ENCODE data around the gene ANAPC7. TPM values are rescaled to one million over a fixed set of nuclear protein-coding genes. Genes with fewer than 3 reads are reported as not detected.
"Not testable (repeated sequence)": the region's sequence is repeated elsewhere in the genome, so short reads cannot be mapped to it uniquely, and the experiment has no call there.

The ANAPC7 gene
- polyA plus RNA-seq, 4 donors: 66.5 to 85.4 (median 69.9) TPM

DNA sequence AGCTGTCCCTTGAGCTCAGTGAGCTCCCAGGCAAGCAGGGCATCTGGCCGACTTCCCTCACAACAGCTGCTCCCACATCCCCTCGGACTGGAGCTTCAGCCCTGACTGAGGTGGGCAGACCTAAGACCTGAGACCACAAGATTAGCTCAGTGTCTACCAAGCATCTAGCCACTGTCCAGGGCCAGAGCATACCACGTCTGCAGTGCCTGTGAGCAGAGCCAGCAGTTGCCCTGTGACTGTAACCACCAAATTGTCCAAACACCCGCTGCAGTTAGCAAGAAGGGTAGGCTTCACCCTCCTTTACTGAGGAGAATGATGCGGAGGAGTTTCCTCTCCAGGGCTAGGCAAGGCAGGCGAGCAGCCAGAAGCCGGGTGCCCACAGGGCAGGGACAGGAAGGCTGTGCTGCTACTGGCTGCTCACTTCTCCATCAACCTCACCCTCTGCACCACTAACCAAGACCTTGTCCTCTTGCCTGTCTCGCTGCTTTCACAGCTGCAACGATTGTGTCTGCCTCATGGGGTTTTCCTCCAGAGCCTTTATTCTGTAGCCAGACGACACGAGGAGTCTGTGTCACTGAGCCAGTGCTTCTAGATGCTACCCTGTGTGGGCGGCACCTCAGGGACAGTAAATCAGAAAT, 53.9 kb downstream of the ANAPC7 start:
- DNase-seq (ENCODE audit: low read depth in 4 of 4, low spot score in 3 of 4): no peak

DNA sequence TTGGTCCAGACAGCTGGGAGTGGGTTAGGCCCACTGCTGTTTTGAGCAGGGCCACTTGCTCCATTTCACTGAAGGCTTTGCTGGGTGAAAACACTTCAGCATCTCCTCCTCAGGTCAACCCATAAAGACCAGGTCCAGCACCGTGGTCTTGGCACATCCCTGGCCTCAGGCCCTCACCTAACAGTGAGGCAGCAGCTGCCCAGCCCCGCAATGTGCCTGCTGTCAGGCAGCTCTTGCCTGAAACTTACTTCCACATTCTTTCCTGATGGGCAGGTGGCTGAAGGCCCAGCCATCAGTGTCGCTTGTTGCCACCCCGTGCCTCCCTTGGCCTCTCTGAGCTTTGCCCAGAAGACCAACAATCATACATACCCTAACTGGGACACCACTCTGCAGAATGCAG, 54.4 kb downstream of the ANAPC7 start:
- DNase-seq (ENCODE audit: low read depth in 4 of 4, low spot score in 3 of 4): no peak

DNA sequence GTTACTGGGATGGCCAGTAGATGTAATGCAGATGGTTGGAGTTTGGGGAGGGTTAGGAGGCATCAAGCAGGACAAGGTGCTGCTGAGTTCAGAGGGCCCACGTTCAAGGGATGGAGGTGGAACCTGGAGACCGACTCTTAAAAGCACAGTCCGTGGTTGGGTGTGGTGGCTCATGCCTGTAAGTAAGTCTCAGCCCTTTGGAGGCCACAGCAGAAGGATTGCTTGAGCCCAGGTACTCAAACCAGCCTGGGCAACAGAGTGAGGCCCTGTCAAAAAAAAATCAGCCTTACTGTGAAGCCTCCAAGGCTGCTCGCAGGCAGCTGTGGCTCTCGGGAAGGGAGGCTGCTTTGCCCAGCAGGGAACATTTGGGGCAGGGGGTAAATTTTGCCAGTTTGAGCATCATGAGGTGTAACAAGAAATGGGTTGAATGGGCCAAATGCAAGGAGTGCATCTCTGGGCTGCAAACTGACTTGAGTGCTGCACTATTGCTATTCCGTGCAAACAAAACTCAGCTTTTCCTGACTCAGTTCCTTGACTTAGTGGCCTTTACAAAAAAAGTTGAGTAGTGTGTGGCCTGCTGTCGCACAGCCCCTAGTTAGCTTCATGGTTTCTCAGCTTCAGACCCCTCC, 55.0 kb downstream of the ANAPC7 start:
- DNase-seq (ENCODE audit: low read depth in 4 of 4, low spot score in 3 of 4): no peak

DNA sequence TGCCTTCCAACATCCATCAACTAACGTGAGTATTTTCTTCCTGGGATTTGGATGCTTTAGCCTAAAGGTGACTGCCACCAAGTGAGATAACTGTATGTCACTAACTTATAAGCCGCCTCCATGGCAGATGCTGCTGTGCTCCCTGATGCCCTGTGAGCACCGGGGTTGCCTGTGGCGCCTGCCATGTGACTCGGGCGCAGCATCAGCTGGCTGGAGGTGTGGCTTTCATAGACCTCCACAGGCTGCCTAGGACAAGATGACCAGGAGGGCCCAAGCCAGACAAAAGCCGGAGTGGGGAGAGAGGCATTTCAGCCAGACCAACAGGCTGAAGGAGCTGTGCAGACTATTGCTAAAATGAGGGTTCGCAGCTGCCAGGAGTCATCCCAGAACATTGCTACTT, 55.7 kb downstream of the ANAPC7 start:
- DNase-seq (ENCODE audit: low read depth in 4 of 4, low spot score in 3 of 4): no peak

DNA sequence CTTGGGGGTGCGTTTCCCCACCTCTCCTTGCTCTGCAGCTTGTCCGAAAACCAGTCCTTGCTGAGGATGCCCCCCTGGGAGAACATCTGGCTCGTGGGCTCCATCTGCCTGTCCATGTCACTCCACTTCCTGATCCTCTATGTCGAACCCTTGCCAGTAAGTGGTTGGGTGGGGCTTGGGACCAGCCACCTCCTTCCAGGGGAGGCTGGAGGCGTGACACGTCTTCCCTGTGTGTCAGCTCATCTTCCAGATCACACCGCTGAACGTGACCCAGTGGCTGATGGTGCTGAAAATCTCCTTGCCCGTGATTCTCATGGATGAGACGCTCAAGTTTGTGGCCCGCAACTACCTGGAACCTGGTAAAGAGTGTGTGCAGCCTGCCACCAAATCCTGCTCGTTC, 57.5 kb downstream of the ANAPC7 start:
- no peak for DNase-seq (ENCODE audit: low read depth in 4 of 4, low spot score in 3 of 4)

DNA sequence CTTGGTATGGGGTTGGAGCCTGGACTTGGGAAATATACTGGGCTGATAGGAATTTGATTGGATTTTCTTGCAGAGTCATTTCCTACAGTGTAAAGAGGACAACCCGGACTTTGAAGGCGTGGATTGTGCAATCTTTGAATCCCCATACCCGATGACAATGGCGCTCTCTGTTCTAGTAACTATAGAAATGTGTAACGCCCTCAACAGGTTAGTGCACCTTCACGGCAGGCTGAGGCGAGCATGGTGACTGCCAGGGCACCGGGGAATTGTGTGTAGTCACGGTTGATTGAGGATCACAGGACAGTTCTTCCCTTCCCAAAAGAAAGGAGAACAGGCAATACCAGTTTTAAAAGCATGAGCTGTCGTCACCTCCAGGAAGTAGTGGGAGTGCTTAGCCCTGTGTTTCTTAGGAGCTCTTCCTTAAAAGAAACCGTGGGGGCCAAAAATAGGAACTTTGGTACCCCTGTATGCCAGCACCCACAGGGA, 58.3 kb downstream of the ANAPC7 start:
- DNase-seq (ENCODE audit: low read depth in 4 of 4, low spot score in 3 of 4): peak in 1 of 4 donors; percentile 10

DNA sequence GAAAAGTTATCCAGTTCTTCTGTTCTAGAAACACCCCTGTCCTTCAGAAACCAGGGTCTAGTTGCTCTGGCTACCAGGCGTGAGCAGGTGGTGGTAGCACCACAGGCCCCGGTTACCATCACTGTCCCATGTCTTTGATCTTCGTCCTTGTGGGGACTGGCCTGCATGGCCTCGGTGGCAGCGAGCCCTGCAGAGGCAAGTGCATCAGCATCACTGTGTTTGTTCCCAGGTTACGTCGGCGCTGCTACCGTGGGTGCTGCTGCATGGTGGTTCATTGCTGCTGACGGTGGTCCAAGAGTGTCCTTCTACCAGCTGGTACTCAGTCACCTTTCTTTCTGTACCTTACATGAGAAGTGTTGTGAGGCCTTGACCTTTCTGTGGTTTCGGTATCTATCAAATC, 58.9 kb downstream of the ANAPC7 start:
- no peak for DNase-seq (ENCODE audit: low read depth in 4 of 4, low spot score in 3 of 4)

DNA sequence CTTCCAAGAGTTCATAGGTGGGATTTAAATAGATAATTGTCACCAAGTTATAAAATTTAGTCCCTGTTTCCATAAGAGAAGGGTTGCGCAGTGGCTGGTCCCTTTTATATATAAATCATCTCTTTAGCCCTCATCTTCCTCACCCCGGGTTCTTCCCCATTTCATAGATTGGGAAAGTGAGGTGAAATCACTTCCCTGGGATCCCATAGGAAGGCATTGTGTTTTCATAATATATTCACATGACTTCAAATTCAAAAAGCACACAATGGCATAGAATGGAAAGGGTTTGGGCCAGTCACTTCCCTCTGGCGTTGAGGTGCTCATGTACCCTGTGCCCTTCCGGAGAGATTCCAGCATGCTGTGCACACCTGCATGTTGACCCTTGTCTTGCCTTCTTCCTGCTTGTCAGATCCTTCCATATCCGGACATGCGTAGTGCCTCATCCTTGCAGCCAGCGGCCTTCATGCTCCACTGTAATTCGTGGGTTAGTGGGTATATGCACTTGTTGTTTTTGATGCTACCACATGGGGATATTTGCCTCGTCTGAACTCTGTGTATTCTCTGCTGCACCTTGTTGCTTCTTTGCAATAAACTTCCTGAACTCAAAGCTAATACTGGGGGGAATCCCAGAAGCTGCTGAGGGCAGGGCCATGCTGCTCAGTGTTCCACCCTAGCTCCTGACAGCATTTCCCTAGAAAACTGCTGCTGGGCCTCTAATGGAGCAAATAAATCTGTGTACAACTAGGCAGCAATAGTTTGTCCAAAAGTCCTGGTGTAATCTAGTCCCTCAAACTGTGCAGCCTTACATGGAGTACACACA, 59.6 kb downstream of the ANAPC7 start:
- DNase-seq (ENCODE audit: low read depth in 4 of 4, low spot score in 3 of 4): no peak

DNA sequence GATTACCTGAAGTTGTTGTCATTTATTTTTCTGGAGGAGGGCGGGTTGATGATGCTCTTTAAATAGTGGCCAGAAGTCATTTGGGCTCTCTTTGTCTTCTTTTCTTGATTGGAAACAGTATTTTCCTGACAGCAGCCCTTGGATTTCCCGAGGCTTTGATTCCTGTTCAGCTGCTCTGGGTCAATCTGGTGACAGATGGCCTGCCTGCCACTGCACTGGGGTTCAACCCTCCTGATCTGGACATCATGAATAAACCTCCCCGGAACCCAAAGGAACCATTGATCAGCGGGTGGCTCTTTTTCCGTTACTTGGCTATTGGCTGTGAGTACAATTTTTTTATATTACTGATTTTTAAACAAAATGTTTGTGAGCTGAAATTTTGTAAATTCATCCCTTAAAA, 60.4 kb downstream of the ANAPC7 start:
- DNase-seq (ENCODE audit: low read depth in 4 of 4, low spot score in 3 of 4): no peak

DNA sequence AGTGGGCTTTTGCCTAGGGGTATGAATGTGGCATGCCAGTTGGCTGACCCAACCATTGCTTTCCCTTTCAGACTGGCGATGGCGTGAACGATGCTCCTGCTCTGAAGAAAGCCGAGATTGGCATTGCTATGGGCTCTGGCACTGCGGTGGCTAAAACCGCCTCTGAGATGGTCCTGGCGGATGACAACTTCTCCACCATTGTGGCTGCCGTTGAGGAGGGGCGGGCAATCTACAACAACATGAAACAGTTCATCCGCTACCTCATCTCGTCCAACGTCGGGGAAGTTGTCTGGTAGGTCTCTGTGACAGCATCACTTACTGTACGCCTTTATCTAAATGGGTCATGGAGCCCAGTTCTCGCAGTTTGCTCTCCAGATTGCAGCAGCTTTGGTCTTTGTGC, 61.4 kb downstream of the ANAPC7 start:
- no peak for DNase-seq (ENCODE audit: low read depth in 4 of 4, low spot score in 3 of 4)

DNA sequence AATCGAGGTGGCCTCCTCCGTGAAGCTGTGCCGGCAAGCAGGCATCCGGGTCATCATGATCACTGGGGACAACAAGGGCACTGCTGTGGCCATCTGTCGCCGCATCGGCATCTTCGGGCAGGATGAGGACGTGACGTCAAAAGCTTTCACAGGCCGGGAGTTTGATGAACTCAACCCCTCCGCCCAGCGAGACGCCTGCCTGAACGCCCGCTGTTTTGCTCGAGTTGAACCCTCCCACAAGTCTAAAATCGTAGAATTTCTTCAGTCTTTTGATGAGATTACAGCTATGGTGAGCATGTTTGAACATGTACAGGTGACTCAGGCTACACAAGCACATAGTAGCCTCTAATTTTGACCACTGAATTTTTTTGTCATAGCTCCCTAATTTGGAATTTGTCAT, 62.8 kb downstream of the ANAPC7 start:
- DNase-seq (ENCODE audit: low read depth in 4 of 4, low spot score in 3 of 4): no peak

DNA sequence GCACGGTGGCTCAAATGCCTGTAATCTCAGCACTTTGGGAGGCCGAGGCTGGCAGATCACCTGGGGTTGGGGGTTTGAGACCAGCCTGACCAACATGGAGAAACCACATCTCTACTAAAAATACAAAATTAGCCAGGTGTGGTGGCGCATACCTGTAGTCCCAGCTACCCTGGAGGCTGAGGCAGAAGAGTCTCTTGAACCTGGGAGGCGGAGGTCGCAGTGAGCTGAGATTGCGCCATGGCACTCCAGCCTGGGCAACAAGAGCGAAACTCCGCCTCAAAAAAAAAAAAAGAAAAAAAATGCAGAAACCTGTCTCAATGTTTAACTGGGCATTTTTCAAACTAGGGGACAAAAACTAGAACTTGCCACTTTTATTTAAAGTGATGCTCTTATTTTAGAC, 63.2 kb downstream of the ANAPC7 start:
- DNase-seq (ENCODE audit: low read depth in 4 of 4, low spot score in 3 of 4): not testable (repeated sequence)

DNA sequence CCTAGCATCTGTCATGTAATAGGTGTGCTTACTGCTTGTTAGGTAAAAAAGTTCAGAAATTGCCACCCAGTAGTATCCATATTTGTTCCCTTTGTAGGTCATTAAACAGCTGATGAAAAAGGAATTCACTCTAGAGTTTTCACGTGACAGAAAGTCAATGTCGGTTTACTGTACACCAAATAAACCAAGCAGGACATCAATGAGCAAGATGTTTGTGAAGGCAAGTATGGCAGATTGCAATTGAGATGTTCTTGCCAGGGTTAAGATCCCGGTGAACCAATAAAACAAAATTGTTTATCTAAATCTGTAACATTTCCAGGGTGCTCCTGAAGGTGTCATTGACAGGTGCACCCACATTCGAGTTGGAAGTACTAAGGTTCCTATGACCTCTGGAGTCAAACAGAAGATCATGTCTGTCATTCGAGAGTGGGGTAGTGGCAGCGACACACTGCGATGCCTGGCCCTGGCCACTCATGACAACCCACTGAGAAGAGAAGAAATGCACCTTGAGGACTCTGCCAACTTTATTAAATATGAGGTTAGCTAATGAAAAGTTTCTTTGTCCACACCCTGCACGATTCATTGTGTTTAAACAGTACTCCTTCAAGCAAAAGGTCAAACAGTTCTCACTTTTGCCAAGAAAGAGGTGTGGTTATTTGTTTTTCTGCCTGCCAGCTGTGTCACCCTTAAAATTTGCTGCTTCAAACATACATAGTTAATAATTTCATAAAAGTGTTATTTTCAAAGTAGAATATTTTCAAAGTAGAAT, 64.1 kb downstream of the ANAPC7 start:
- DNase-seq (ENCODE audit: low read depth in 4 of 4, low spot score in 3 of 4): no peak

DNA sequence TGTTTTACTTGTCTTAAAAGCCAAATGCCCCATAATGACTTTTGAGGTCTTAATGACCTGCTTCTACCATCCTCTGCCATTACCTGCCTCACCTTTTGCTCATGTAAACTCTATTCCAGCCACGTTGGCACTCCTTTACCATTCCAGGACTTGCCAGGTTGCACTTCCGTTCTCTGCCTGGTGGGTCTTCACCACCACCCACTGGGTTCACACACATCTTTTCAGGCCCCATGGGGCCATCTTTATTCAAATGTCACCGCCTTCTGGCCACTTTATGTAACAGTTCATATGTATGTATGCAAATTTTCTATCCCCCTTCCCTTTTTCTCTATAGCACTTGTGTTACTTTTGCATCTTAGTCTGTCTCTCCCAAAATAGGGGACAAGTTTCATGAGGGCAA, 64.8 kb downstream of the ANAPC7 start:
- no peak for DNase-seq (ENCODE audit: low read depth in 4 of 4, low spot score in 3 of 4)

DNA sequence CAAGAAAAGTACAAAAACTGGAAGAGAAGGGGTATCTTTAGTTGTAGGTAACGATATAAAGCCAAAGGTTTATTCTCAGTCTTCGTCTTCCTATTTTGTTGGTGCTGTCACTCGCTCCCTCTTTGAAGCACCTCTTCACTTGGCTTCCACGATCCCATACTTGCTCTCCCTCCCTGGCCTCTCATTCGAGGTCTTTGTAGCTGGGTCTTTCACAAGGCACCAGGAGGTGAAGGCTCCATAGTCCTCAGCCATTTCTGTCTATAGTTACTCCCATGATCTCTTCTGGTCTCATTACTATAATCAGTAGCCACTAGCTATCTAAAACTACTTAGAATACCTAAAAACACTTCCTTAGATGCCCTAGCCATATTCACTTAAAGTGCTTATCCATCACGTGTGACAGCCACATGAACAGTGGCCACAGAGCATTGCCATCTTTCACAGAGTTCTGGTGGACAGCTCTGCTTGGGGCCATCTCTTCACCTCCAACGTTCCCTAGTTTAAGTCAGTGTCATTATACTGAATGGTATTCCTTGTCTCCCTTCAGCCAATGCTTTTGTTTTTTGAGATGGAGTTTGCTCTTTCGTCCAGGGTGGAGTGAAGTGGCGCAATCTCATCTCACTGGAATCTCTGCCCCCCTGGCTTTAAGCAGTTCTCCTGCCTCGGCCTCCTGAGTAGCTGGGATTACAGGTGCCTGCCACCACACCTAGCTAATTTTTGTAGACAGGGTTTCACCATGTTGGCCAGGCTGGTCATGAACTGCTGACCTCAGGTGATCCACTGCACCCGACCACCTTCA, 65.4 kb downstream of the ANAPC7 start:
- DNase-seq (ENCODE audit: low read depth in 4 of 4, low spot score in 3 of 4): no peak

DNA sequence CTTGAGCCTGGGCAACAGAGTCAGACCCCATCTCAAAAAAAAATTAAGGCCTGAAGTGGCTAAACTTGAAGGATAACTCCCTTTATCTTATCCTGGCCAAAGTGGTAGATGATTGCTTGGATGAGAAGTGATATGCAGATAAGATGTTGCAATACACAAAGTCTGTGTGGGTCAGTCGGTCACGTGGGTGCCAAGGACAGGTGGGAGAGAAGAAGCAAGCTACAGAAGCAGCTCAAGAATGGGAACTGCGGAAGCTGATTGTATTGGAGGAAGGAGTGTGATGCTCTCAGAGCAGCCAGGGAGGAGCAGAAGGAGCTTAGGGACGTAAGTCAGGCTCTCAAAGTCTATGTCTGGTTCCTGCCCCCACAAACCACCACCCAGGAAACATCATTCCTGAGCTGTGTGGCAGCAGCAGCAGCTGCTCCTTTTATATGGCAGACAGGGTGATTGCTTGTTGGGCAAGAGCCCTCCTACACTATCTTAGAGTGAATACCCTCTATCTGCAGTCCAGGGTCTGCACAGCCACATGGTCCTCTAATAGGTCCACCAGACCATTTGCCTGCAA, 67.9 kb downstream of the ANAPC7 start:
- DNase-seq (ENCODE audit: low read depth in 4 of 4, low spot score in 3 of 4): no peak

DNA sequence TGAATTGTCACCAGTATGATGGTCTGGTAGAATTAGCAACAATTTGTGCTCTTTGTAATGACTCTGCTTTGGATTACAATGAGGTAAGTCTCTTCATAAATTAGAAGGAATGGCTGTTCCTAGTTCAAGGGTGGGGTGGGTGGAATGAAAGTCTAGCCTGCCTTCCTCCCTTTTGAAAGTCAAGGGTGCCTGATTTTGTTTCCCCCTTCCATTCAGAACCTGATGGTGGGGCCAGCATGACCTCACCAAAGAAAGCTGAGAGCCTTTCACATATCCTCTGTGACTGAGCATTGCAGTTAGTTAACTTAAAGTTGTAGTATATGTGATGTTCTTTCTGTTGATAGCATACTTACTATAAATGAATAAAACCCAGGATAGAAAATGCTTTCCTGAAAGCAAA, 70.3 kb downstream of the ANAPC7 start:
- no peak for DNase-seq (ENCODE audit: low read depth in 4 of 4, low spot score in 3 of 4)

DNA sequence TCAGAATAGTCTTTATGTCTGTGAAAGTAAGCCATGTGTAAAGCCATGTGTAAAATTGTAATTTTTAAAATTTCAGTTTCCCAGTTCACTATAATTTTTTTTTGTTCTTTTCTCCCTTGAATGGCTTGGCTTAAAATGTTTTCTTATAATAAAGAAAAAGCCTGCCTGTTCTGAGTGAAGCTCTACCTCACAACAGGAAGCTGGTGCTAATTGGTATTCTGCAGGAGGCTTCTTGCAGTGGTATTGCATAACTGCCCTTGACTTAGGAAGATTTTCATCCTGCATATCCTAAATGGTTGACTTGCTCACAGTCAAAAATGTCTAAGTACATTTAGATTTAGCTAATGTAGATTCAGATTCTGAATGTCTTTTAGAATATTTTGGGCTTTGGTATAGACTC, 73.0 kb downstream of the ANAPC7 start:
- no peak for DNase-seq (ENCODE audit: low read depth in 4 of 4, low spot score in 3 of 4)

DNA sequence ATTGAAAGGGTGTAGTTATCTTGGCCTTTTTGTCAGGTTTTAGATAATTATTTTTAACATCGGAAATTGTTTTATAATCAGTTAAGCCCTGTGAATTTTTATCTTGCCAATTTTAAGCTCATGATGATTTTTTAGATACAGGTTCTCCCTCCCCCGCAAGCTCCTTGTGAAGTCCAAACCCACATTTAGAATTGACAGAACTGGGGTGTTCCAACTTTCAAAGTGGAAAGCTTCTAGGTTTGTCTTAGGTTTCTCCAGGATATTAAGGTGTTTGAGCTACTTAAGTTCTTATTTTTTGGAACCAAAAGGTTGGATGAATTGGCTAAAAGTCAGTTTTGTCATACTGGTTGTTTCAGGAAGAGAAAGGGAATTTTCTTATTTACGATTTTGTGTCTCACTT, 73.4 kb downstream of the ANAPC7 start:
- no peak for DNase-seq (ENCODE audit: low read depth in 4 of 4, low spot score in 3 of 4)

DNA sequence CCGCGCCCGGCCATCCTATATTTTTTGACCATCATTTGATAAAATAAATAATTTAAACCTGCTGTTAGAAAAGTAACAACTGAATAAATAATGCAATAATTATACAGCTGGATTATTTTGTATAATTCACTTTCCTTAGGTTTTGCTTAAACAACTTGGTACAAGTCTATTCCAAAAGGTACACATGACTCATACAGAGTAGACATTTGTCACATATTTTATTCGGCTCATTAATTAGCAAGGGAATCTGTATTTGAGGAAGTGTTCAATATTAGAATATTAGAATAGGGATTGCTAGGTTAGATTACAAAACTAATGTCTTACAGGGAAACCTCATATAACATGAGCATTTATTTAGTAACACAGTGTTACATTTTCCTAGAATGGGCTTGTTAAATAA, 73.8 kb downstream of the ANAPC7 start:
- DNase-seq (ENCODE audit: low read depth in 4 of 4, low spot score in 3 of 4): no peak

All from right renal pelvis (tissue), 4 donors.